Nephron (organoid): ENCODE results near the gene MEX3D.

ENCODE experiments used
- H3K27ac Mint-ChIP-seq, 3 experiments: 2 replicates each; pipeline ENCODE4 v1.8.0; 2020; ENCODE audit warnings: mixed read lengths in 3 of 3, mild to moderate bottlenecking in 2 of 3, moderate library complexity in 1 of 3
- H3K27me3 Mint-ChIP-seq: 2 replicates; pipeline ENCODE4 v1.8.0; 2021; ENCODE audit warnings: low read depth, mild to moderate bottlenecking, moderate library complexity, mixed read lengths
- H3K36me3 Mint-ChIP-seq: 2 replicates; pipeline ENCODE4 v1.8.0; 2020; ENCODE audit warnings: low read depth, mixed read lengths
- H3K4me1 Mint-ChIP-seq: 2 replicates; pipeline ENCODE4 v1.8.0; 2020; ENCODE audit warnings: mixed read lengths
- H3K4me3 Mint-ChIP-seq, 3 experiments: 2 replicates each; pipeline ENCODE4 v1.8.0; 2020; ENCODE audit warnings: mild to moderate bottlenecking in 3 of 3, mixed read lengths in 3 of 3, moderate library complexity in 2 of 3
- H3K9me3 Mint-ChIP-seq: 2 replicates; pipeline ENCODE4 v1.8.0; 2020; ENCODE audit warnings: mixed read lengths
- CTCF ChIP-seq, 3 experiments: fragments of 200-600 bp; sonication (generic); IDR thresholded peaks; one replicate each; pipeline ENCODE4 v1.5.0; 2021; ENCODE audit warnings: antibody characterized with exemption in 3 of 3; ENCODE audit not compliant: unreplicated experiment in 3 of 3

The MEX3D gene

GRCh38 chr19:1568320-1569019 is at the start of gene MEX3D:
TSS of gene MEX3D (minus strand) at chr19:1568325. CDS start at chr19:1568058, 267 bp downstream.
- TF ChIP-seq CTCF (IDR thresholded peaks at IDR 0.05; ENCODE audit: unreplicated experiment in 3 of 3): no peak
- Mint-ChIP-seq H3K4me3 (peak within 1 kb of the TSS; percentile 81 to 86 (median 82)), H3K27ac (peak within 1 kb of the TSS in 1 of 3 experiments; percentile 83), H3K4me1 (no peaks in the 10 kb centered on the region), H3K36me3 (peaks cover 11% of the 10 kb centered on the region), H3K27me3 (peaks cover 5% of the 10 kb centered on the region), H3K9me3 (no peaks in the 10 kb centered on the region)

GRCh38 chr19:1616875-1617274 is 48.8 kb upstream of the MEX3D start:
- Mint-ChIP-seq H3K36me3 (peaks cover 53% of the 10 kb centered on the region), H3K27me3 (no peaks in the 10 kb centered on the region), H3K27ac (no peak overlapping the region), H3K9me3 (no peaks in the 10 kb centered on the region), H3K4me1 (no peaks in the 10 kb centered on the region), H3K4me3 (no peak overlapping the region)
- TF ChIP-seq CTCF (IDR thresholded peaks at IDR 0.05; ENCODE audit: unreplicated experiment in 3 of 3): no peak

DNA sequence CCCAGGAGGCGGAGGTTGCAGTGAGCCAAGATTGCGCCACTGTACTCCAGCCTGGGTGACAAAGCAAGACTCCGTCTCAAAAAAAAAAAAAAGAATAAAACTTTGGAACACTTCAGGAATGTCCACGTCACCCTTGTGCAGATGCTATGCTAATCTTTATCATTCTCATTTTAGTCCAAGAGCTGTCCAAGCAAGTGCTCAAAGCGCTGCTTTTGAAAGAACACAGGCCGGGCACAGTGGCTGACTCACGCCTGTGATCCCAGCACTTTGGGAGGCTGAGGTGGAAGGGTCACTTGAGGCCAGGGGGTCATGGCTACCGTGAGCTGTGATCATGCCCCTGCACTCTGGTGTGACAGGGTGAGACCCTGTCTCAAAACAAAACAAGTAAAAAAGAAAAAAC is 48.3 kb upstream of the MEX3D start:
- Mint-ChIP-seq H3K27ac (no peak overlapping the region), H3K4me3 (no peak overlapping the region), H3K4me1 (no peaks in the 10 kb centered on the region), H3K27me3 (no peaks in the 10 kb centered on the region), H3K36me3 (peaks cover 56% of the 10 kb centered on the region), H3K9me3 (no peaks in the 10 kb centered on the region)
- TF ChIP-seq CTCF (IDR thresholded peaks at IDR 0.05; ENCODE audit: unreplicated experiment in 3 of 3): no peak

GRCh38 chr19:1615156-1615765 is 47.1 kb upstream of the MEX3D start:
- peaks cover 59% of the 10 kb centered on the region for H3K36me3 Mint-ChIP-seq
- no peak overlapping the region for H3K27ac Mint-ChIP-seq
- H3K27me3 Mint-ChIP-seq: no peaks in the 10 kb centered on the region
- no peaks in the 10 kb centered on the region for H3K4me1 Mint-ChIP-seq
- no peaks in the 10 kb centered on the region for H3K9me3 Mint-ChIP-seq
- no peak for TF ChIP-seq CTCF (IDR thresholded peaks at IDR 0.05; ENCODE audit: unreplicated experiment in 3 of 3)
- no peak overlapping the region for H3K4me3 Mint-ChIP-seq

- Mint-ChIP-seq H3K36me3 (peaks cover 54% of the 10 kb centered on the region), H3K4me1 (no peaks in the 10 kb centered on the region), H3K4me3 (no peak overlapping the region), H3K9me3 (no peaks in the 10 kb centered on the region), H3K27me3 (no peaks in the 10 kb centered on the region), H3K27ac (no peak overlapping the region)
- no peak for TF ChIP-seq CTCF (IDR thresholded peaks at IDR 0.05; ENCODE audit: unreplicated experiment in 3 of 3)
These were observed 45.9 kb upstream of the MEX3D start for GRCh38 chr19:1613808-1614570.
